AG04449 (cell line): ENCODE results near the gene ABHD8.

Experiments
- CTCF ChIA-PET: fragments of 350-600 bp; formaldehyde crosslinking; extraction: SDS; loops from one replicate; lab custom pipeline; 2021; ENCODE audit warnings: antibody characterized with exemption; lab: Yijun Ruan, JAX
- POLR2A ChIA-PET: fragments of 400-600, 350-600 bp; formaldehyde crosslinking; extraction: SDS; loops from one replicate; lab custom pipeline; 2020; ENCODE audit warnings: antibody characterized with exemption, inconsistent platforms; lab: Yijun Ruan, JAX
- DNase-seq: peaks from one replicate; pipeline ENCODE4 v3.0.0-alpha.2; 2010; ENCODE audit warnings: low read depth, low spot score
- H3K4me3 ChIP-seq: 2 replicates; pipeline ENCODE4 v1.5.1; 2011; ENCODE audit warnings: low read depth, mild to moderate bottlenecking, control low read depth, low read length
- TF ChIP-seq, protein P1 (sequence below): IDR thresholded peaks from one replicate; pipeline ENCODE4 v1.5.1; 2011; ENCODE audit warnings: mild to moderate bottlenecking, moderate library complexity, low read length, control low read depth, inconsistent platforms; ENCODE audit not compliant: insufficient read depth; ENCODE audit errors: missing control alignments

ABHD8 gene

GRCh38 chr19:17322854-17323253, 19.6 kb upstream of the ABHD8 start:
- TF ChIP-seq, protein P1, sequence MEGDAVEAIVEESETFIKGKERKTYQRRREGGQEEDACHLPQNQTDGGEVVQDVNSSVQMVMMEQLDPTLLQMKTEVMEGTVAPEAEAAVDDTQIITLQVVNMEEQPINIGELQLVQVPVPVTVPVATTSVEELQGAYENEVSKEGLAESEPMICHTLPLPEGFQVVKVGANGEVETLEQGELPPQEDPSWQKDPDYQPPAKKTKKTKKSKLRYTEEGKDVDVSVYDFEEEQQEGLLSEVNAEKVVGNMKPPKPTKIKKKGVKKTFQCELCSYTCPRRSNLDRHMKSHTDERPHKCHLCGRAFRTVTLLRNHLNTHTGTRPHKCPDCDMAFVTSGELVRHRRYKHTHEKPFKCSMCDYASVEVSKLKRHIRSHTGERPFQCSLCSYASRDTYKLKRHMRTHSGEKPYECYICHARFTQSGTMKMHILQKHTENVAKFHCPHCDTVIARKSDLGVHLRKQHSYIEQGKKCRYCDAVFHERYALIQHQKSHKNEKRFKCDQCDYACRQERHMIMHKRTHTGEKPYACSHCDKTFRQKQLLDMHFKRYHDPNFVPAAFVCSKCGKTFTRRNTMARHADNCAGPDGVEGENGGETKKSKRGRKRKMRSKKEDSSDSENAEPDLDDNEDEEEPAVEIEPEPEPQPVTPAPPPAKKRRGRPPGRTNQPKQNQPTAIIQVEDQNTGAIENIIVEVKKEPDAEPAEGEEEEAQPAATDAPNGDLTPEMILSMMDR, result no peak
- no peak overlapping the region for H3K4me3 ChIP-seq
- no peak for DNase-seq
- CTCF ChIA-PET, result interaction anchor here (1.2 kb wide), 1 partner anchor 11 kb away, joined by 3 read pairs; no protein-coding TSS in a partner anchor
- POLR2A ChIA-PET, result interaction anchor here (0.7 kb wide), 1 partner anchor 16 kb away, joined by 3 read pairs; no protein-coding TSS in a partner anchor

GRCh38 chr19:17321655-17322489, 18.6 kb upstream of the ABHD8 start:
- H3K4me3 ChIP-seq, result no peak overlapping the region
- ChIA-PET POLR2A (interaction anchor here (0.7 to 0.9 kb wide), 2 partner anchors 9 to 13 kb away, joined by 3 to 5 read pairs; partner anchors contain the start of gene DDA1), CTCF (interaction anchor here (1.0 kb wide), 1 partner anchor 24 kb away, joined by 3 read pairs; no protein-coding TSS in a partner anchor)
- TF ChIP-seq, protein P1, result no peak
- DNase-seq, result no peak

GRCh38 chr19:17320435-17320834, 17.2 kb upstream of the ABHD8 start:
- TF ChIP-seq, protein P1, result no peak
- ChIA-PET POLR2A (no interaction called here), CTCF (no interaction called here)
- H3K4me3 ChIP-seq, result no peak overlapping the region
- DNase-seq, result no peak

DNA sequence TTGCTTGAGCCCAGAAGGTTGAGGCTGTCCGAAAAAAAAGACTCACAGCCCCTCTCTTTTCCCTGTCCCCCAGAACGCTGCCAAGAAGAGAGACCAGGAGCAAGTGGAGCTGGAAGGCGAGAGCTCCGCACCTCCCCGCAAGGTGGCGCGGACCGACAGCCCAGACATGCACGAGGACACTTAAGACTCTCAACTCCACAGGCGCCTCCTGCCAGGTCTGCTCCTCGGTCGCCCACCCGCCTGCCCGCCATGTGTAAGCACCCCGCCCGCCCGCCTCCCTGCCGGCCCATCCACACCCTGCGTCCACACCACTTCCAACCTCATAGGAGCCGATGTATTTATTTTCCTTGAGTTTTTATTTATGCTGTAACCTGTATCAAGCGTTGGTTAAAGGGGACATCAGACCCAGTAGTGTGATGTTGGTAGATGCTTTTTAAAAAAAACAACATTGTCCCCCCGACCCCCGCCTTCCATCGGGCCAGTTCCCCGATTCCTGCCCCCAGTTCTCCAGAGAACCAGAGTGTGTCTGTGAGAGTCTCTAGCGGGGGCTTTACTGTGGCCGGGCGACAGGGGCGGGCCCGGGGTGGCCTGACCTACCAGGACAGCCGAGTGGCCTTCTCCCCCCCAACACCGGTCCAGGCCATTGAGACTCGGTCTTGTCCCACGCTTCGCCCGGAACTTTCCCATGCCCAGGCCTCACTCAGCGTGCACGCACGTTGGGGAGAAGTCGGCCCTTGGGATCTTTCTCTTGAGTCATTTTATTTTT, 16.4 kb upstream of the ABHD8 start:
- CTCF ChIA-PET, result no interaction called here
- no peak for DNase-seq
- no peak overlapping the region for H3K4me3 ChIP-seq
- TF ChIP-seq, protein P1, result no peak
- POLR2A ChIA-PET, result no interaction called here

GRCh38 chr19:17318966-17319365, 15.7 kb upstream of the ABHD8 start:
- POLR2A ChIA-PET, result no interaction called here
- CTCF ChIA-PET, result no interaction called here
- H3K4me3 ChIP-seq, result no peak overlapping the region
- DNase-seq, result no peak
- TF ChIP-seq, protein P1, result no peak
